ENCODE results near the gene MAP4K3. TPM values are rescaled to one million over a fixed set of nuclear protein-coding genes. Genes with fewer than 3 reads are reported as not detected.

The MAP4K3 gene
- total and polyA plus RNA-seq, 9 of the 15 experiments (the other 6 are each of a cell fraction or from before 2014, with no cell fraction given) = 3.1 to 30.0 (median 16.9) TPM

GRCh38 chr2:39252888-39253518 lies 184.1 kb downstream of the MAP4K3 start (continued):
- TF ChIP-seq, protein P1, sequence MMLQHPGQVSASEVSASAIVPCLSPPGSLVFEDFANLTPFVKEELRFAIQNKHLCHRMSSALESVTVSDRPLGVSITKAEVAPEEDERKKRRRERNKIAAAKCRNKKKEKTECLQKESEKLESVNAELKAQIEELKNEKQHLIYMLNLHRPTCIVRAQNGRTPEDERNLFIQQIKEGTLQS (IDR thresholded peaks at IDR 0.05) = no peak
- TF ChIP-seq, protein P1 (CRISPR knock-in tag; conservative IDR thresholded peaks at IDR 0.05) = no peak
- no peak for TF ChIP-seq TARDBP (IDR thresholded peaks at IDR 0.05)

- intact Hi-C loops (cut with micrococcal nuclease) (no loop called here), in situ Hi-C loops (cut with MboI) (loop anchor here (25.0 kb wide), 1 partner anchor 310 kb away; no protein-coding TSS in a partner anchor)
- ChIA-PET CTCF (ENCODE audit: low intra/inter-chr PET ratio) (no interaction called here), POLR2A (no interaction called here)
- DNase-seq (ENCODE audit: extremely low read depth in 1 of 4, low spot score in 3 of 4) (no peak), ATAC-seq (peak; percentile 26; the same call in 2 of the 3 replicates), FAIRE-seq (no peak)
- TF ChIP-seq POLR2G (IDR thresholded peaks at IDR 0.05; ENCODE audit: low read depth, low read length) (0 out of 2 replicates have a peak, but pooled peaks have one; percentile 18), FOSL1 (tag; conservative IDR thresholded peaks at IDR 0.05) (no peak)
- no peak overlapping the region for H3K4me2 ChIP-seq (ENCODE audit: insufficient read depth, low read length)
- no peaks in the 10 kb centered on the region; the same call in 1 of the 2 replicates for H3K9me3 ChIP-seq (replicated peaks; ENCODE audit: control insufficient read depth, insufficient read depth, low read depth, low read length)
- WGBS (ENCODE audit: insufficient coverage, low coverage, missing lambda C conversion rate) = 67% methylated on average over 6 of the region's 6 CpGs
- H4K20me1 ChIP-seq (replicated peaks; ENCODE audit: control insufficient read depth, insufficient read depth, low read length) = no peaks in the 10 kb centered on the region
- H3K9ac ChIP-seq (ENCODE audit: insufficient read depth in 1 of 2, low read depth in 2 of 2, low read length in 2 of 2) = no peak overlapping the region
- no peak overlapping the region for H3K27ac ChIP-seq (ENCODE audit: extremely low read depth, low read depth, low read length)
- BruUV-seq (replicated peaks) = no TSS peak
- H2AFZ ChIP-seq (ENCODE audit: low read depth, low read length) = no peak overlapping the region
- H3K36me3 ChIP-seq (ENCODE audit: control insufficient read depth, insufficient read depth, low read length) = peaks cover 33% of the 10 kb centered on the region; the same call in 2 of the 3 replicates
- H3K4me3 ChIP-seq = no peak overlapping the region
- H3K9me1 ChIP-seq (ENCODE audit: control insufficient read depth, insufficient read depth, low read length) = no peaks in the 10 kb centered on the region
- H3K79me2 ChIP-seq (ENCODE audit: control insufficient read depth, insufficient read depth, low read length) = no peaks in the 10 kb centered on the region
- no peaks in the 10 kb centered on the region for H3K27me3 ChIP-seq (ENCODE audit: control insufficient read depth in 2 of 2, insufficient read depth in 2 of 2, low read length in 2 of 2)
- H3K4me1 ChIP-seq (replicated peaks in 1 of 2; ENCODE audit: control insufficient read depth in 2 of 2, insufficient read depth in 2 of 2, low read length in 2 of 2) = no peaks in the 10 kb centered on the region
Observed at GRCh38 chr2:39247512-39248043, 189.5 kb downstream of the MAP4K3 start.
